GM18951 (cell line): ENCODE data around the gene TENT4B.

Source experiments
- POLR2A ChIP-seq: IDR thresholded peaks from 4 replicates; pipeline ENCODE4 v1.6.1; 2011; ENCODE audit warnings: mild to moderate bottlenecking; ENCODE audit not compliant: insufficient read length, insufficient read depth; ENCODE audit errors: extremely low read depth
- in situ Hi-C: fragments of 300-500 bp; cut with MboI; formaldehyde crosslinking; loops from one replicate; pipeline ENCODE4 v1.12.0; 2022; ENCODE audit warnings: low sequenced_read_pairs, mixed read lengths, inconsistent platforms; ENCODE audit not compliant: unreplicated experiment

Gene TENT4B

DNA sequence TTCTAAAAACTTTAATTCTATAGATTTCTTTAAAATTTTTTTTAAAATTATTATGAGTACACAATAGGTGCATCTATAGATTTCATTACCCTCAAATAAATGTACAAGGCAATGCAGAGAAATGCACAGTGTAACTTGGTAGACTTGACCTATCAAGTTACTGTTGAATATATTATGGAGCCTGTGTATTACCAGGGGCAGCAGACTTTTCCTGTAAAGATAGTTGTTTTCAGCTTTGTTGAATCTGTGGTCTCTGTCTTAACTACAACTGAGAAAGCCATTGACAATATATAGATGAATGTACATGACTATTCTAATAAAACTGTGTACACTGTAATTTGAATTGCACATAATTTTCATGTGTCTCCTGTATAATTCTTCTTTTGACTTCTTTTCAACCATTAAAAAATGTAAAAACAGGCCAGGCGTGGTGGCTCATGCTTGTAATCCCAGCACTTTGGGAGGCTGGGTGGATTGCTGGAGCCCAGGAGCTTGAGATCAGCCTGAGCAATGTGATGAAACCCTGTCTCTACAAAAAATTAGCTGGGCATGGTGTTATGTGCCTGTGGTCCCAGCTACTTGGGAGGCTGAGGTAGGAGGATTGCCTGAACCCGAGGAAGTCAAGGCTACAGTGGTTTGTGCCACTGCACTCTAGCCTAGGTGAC is 39.4 kb downstream of the TENT4B start:
- in situ Hi-C loops = no loop called here
- no peak for TF ChIP-seq POLR2A

DNA sequence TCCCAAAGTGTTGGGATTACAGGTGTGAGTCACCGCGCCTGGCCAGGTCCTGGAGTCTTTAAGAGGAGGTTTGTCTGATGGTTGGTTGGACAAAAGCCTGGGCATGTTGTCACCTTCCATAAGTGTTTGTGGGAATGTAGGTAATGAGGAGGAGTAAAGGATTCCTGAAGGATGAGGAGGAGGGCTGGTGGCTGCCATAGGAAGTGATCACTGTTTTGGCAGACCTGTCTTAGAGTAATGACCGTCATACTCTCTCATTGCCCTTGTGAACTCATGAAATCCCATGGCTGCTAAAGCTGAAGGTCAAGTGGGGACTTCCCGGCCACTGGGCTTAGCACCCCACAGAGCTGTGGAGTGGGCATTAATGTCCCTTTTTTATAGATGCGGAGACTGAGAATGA is 40.5 kb downstream of the TENT4B start:
- in situ Hi-C loops = no loop called here
- TF ChIP-seq POLR2A = no peak

DNA sequence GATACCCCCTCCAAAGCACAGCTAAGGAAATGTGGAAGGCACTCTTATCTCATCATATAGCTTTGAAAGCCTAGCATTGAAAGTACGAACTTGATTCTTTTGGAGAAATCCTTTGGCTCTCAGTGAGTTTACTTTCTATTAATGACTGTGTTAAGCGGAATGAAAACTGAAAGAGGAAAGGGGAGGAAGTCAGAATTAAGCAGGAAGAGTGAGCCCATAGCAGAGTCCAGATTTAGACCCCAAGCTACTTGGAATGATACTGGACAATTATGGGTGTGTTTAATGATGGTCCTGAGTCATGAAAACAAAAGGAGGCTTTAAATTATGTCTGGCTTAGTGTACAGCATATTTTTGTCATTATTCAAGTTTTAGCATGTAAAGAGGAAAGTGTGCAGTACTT is 42.2 kb downstream of the TENT4B start:
- TF ChIP-seq POLR2A = no peak
- in situ Hi-C loops = no loop called here

DNA sequence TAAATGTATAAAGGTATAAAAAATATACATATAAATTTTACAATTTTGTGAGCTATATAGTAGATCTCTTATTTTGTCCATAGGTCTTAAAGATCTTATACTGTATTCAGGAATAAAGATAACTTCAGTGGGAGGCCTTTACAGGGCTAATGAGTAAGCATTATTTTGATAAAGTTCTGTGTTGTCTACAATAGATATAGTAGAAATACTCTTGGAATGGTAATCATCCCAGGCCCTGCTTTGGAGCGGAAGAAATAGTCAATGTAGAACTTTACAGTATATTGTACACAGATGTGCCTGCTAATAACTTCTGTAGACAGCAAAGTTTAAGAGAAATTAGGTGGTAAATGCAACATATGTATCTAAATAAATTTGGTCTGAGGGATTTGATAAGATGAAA is 42.6 kb downstream of the TENT4B start:
- in situ Hi-C loops = no loop called here
- no peak for TF ChIP-seq POLR2A

DNA sequence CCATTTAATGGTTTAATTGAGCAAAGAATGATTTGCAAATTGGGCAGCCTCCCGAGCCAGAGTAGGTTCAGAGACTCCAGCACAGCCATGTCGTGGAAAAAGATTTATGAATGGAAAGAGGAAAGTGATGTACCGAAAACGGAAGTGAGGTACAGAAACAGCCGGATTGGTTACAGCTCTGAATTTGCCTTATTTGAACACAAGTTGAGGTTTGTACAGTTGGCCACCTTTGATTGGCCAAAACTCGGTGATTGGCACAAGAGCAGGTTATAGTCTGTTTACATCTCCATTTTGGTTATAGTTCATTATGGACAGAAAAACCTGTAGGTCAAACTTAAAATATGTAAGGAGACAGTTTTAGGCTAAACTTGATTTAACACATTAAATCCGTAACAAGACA is 44.5 kb downstream of the TENT4B start:
- in situ Hi-C loops = no loop called here
- no peak for TF ChIP-seq POLR2A

DNA sequence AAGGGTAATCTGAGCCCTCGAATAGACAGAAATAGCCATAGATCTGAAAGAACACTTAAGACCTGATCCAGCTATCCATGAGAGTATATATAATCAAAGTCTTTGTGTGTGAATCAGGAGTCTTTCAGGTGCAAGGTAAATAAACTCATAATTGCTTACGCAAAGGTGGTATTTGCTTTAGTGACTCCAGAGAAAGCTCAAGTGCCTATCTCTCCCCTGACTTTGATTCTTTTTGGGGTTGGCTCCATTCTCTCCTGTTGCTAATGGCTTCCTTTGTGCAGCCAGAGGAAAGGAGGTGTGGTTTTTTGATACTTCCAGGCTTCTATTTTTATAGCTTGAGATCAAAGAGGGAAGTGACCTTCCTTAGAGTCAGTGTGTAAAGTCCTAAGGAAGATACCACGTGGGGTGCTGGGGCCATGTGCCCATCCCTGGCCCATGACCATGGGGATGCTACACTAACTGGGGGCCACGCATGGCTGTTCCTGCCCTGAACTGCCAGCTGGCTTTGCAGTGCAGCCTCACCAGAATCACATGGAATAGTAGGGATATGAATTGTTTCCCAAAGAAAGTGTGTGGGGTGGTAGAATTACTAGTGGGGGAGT is 45.8 kb downstream of the TENT4B start:
- in situ Hi-C loops = no loop called here
- TF ChIP-seq POLR2A = no peak

DNA sequence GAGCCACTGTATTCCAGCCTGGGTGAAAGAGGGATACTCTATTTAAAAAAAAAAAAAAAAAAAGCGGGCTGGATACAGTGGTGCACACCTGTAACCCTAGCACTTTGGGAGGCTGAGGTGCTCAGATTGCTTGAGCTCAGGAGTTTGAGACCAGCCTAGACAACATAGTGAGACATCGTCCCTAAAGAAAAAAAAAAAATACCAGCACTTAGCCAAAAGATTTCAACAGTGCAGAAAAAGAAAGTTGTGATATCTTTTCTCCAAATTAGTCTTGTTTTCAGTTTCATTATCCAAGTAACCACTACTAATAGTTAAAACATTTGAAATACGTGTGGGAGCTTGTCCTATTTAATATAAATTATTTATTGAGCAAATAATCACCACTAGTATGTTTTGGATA is 48.7 kb downstream of the TENT4B start:
- in situ Hi-C loops = loop anchor here (10.0 kb wide), 1 partner anchor 137 kb away; the partner anchor contains the start of gene HEATR3
- no peak for TF ChIP-seq POLR2A

DNA sequence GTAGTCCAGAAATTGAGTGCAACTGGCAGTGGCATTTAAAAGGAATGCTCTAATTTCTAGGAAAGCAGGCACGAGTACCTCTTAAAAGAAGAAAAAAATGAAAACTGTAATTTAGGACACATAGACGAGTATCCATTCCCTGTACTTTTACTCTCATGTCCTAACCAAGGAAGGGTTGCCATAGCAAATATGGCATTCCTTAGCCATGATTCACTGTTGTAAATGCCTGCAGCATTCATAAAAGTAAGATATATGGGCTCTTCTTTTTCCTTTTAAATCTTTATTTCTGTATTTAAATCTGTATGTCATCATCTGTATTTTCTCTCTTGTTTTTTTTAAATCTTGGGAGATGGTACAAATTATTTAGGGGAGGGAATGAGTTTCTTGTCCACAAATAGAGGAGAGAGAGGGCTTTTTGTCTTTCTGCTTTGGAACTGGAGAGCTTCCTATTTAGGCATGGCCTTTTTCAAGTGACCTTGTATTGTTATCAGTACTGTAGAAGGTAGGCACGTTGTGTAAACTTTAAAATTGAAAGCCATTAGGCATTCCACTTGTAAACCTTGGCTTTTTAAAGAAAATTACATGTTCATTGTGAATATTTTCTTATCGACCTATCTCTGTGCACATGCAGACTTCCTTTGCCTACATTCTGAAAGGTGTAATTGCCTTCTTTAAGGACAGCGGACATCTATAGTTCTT is 50.0 kb downstream of the TENT4B start:
- TF ChIP-seq POLR2A = no peak
- in situ Hi-C loops = loop anchor here (10.0 kb wide), 1 partner anchor 138 kb away; the partner anchor contains the start of gene HEATR3

DNA sequence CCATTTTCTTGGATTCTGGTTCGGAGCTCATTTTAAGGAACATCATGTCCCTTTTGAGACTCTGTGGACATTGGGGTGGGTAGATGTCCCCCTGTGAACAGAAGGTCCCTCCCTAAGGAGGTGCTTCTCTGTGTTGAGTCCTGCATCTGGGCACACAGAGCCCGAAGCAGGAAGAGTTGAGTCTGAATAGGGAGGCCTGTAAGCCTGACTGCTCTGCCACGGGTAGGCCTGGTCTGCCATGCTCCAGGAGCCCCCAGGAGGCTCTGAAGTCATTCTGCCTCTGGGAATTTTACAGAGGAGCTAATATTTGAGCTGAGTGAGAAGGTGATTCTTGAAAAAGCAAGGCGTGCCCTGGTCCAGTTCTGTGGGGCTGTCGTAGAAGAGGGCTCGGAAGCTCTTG is 50.6 kb downstream of the TENT4B start:
- in situ Hi-C loops = loop anchor here (10.0 kb wide), 1 partner anchor 139 kb away; the partner anchor contains the start of gene HEATR3
- TF ChIP-seq POLR2A = no peak

DNA sequence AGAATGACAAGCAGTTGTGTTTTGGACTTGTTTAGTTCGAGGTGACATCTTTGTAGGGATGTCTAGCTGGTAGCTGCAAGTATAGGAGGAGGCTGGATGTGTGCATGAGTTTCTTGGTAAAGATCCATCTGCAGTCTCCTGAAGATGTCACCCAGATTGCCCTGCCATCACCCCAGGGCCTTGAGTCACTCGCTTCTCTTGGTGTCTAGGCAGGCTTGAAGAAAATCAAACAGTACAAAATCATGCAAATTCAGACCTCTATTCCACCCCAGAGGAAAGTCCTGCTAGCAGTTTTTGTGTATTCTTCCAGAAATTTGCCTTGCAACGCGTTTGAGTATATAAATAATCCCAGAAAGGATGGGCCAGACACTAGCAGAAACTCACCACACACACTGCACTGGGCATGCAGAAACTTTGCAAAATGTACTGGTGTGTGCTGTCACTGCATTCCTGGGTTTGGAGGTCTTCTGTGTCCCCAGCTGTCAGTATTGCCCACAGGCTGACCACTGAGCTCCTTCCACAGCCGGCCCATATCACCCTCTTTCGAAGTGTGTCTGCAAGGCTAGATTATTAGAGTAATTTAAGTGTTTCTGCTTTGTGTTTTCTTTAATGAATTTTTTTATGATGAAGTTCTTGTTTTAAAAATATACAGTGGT is 51.5 kb downstream of the TENT4B start:
- TF ChIP-seq POLR2A = no peak
- in situ Hi-C loops = loop anchor here (10.0 kb wide), 1 partner anchor 140 kb away; the partner anchor contains the start of gene HEATR3

DNA sequence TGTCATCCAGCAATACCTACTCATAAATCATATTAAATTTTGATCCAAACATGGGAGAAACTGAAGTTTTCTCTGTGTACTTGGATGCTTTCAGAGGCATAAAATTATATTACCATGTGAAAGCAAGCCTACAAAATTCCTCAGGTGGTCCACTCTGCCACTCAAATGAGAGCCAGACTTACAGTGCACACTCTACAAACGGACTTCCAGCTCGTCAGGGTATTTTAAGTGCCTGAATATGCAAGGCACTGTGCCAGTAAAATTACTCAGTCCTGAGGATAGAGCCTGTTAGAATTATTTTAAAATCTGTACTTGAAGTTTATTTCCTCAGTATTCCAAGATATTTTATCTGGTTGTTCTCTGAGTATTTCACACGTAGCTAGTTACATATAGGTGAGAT is 54.5 kb downstream of the TENT4B start:
- in situ Hi-C loops = loop anchor here (10.0 kb wide), 1 partner anchor 143 kb away; the partner anchor contains the start of gene HEATR3
- TF ChIP-seq POLR2A = no peak

DNA sequence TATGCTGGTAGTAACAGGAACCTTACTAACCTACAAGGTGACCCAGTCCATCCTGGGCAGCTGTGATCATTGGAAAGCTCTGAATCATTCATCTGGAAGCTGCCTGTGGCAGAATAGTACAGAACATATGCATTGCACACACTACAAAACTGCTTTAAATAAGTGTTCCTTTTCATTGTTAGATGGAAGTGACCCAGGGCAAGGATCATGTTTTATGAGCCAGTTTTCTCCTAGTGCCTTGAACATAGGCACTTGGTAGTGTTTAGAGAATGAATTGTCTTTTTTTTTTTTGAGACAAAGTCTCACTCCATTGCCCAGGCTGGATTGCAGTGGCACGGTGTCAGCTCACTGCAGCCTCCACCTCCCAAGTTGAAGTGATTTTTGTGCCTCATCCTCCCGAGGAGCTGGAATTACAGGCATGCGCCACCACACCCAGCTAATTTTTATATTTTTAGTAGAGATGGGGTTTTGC is 55.4 kb downstream of the TENT4B start:
- in situ Hi-C loops = loop anchor here (10.0 kb wide), 1 partner anchor 144 kb away; the partner anchor contains the start of gene HEATR3
- no peak for TF ChIP-seq POLR2A
